GM12872 (cell line): ENCODE data around the gene DCAF17.

Experiments used
- TF ChIP-seq, protein P1 (sequence below): IDR thresholded peaks from 3 replicates; pipeline ENCODE4 v1.5.1; 2011; ENCODE audit warnings: low read depth, mild to moderate bottlenecking, low read length, moderate library complexity; ENCODE audit not compliant: insufficient read depth

The DCAF17 gene

DNA sequence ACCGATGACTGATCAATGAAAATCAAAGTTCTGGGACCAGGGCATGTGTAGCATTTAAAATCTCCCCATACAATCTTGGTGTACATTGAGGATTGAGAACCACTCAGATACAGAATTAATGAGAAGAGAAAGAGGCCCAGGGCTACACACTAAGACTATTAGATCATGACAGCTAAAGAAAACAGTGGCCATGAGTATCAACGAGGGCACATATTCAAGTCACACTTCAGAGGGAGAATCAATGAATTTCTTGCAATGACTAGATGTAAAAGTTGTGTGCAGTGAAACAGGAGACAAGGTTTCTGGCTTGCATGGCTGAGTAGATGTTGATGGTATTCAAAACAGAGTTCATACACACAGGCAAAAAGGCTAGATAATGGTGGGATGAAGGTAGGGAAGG is 29.3 kb upstream of the DCAF17 start:
- TF ChIP-seq, protein P1, sequence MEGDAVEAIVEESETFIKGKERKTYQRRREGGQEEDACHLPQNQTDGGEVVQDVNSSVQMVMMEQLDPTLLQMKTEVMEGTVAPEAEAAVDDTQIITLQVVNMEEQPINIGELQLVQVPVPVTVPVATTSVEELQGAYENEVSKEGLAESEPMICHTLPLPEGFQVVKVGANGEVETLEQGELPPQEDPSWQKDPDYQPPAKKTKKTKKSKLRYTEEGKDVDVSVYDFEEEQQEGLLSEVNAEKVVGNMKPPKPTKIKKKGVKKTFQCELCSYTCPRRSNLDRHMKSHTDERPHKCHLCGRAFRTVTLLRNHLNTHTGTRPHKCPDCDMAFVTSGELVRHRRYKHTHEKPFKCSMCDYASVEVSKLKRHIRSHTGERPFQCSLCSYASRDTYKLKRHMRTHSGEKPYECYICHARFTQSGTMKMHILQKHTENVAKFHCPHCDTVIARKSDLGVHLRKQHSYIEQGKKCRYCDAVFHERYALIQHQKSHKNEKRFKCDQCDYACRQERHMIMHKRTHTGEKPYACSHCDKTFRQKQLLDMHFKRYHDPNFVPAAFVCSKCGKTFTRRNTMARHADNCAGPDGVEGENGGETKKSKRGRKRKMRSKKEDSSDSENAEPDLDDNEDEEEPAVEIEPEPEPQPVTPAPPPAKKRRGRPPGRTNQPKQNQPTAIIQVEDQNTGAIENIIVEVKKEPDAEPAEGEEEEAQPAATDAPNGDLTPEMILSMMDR = no peak

DNA sequence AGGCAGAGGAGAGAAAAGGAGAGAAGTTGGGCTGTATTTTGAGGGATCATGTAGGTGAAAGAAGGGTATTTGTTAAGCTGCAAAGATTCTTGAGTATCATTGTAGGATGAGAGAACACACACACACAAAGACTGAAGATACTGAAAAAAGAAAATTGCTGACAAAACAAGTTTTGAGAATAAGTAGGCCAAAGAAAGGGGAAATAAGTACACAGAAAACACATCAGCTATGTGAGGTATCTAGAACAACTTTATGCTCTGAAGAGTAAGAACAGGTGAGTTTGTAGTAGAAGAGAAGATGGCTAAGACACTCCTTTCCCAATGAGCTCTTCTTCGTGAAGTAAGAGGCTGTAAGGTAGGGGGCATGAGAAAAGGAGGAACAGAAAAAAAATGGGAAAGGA is 28.5 kb upstream of the DCAF17 start:
- TF ChIP-seq, protein P1 = no peak

DNA sequence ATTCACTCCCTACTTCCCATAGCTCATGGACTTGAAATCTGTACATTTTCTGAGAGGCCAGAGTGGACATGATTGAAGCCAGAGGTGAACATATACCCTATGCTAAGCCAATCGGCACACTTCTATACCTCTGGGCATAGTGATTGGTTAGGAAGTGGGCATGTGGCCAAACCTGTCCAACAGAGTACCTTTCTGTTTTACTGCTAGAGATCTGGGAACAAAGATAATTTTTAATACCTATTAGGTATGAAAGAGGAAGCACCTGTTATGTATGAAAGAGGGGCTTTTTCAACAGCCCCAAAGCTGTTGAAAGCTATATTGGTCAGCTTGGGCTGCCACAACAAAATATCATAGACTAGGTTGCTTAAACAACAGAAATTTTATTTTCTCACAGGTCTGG is 28.0 kb upstream of the DCAF17 start:
- TF ChIP-seq, protein P1 = no peak

DNA sequence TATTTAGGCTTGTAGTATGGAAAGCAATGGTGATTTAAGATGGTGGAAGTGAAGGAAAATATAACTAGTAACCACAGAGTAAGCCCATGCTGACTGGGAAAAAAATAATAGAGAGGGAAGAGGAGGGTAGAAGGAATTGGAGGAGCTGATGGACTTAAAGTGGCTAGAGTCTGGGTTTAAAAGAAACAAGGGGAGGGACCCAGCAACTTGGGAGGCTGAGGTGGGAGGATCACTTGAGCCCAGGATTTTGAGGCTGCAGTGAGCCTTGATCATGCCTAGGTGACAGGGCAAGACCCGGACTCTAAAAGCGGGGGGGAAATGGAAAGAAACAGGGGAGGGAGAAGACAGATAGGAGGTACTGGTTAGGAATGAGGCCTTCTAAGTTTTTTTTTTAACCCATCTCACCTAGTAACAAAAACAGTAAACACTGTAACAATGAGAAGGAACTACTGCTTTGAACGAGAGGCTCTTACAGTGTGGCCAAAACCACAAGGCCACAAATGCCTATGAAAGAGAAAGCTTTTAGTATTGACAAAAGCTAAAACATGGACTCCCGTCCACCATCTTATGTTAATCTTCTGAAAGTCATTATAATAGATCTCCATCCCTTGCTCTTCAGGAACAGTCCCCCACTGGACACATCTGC is 26.9 kb upstream of the DCAF17 start:
- TF ChIP-seq, protein P1 = no peak

DNA sequence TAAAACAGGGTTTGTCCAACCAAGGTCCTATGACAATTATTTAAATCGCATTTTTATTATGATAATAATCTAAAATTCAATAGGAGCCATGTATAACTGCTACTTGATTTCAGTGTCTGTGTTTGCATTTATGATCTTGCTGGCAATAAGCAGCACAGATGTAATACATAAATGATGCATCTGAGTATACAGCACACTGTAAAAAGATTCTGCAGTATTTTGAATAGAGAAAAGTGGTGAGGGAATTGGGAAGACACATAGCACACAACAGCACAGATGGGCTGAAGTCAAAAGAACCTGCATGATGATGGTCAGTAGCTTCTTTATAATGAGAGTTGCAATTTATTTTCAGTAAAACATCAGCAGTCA is 26.4 kb upstream of the DCAF17 start:
- TF ChIP-seq, protein P1 = no peak

GRCh38 chr2:171409436-171409971 is 24.5 kb upstream of the DCAF17 start:
- TF ChIP-seq, protein P1 = no peak

GRCh38 chr2:171410101-171410500 is 23.9 kb upstream of the DCAF17 start:
- TF ChIP-seq, protein P1 = no peak

- TF ChIP-seq, protein P1 = no peak
These were observed 23.4 kb upstream of the DCAF17 start for GRCh38 chr2:171410624-171411023.
